PC-9 (cell line): ENCODE results near the gene HINT1. TPM values are rescaled to one million over a fixed set of nuclear protein-coding genes. Genes with fewer than 3 reads are reported as not detected.
A peak's percentile ranks its signal among the peaks of the same experiment; 100 is the strongest.

ENCODE experiments used
- BruUV-seq: library from RNA; stranded (reverse); fragments of 400-500 nt; replicated peaks from 2 replicates; lab custom pipeline; 2021; lab: Mats Ljungman, UMichigan
- CTCF ChIA-PET: fragments of 300-600 bp; sonication (Branson Sonifier 250); formaldehyde crosslinking; loops from one replicate; lab custom pipeline; 2022; ENCODE audit warnings: antibody characterized with exemption; lab: Charles Lee
- POLR2A ChIA-PET: fragments of 300-600 bp; sonication (Branson Sonifier 250); formaldehyde crosslinking; loops from one replicate; lab custom pipeline; 2022; ENCODE audit warnings: antibody characterized with exemption; ENCODE audit not compliant: unreplicated experiment; lab: Charles Lee
- DNase-seq, 2 experiments: peaks; one replicate each; pipeline versions ENCODE4 v3.0.0 to v3.0.0-alpha.2; 2015 to 2022; ENCODE audit warnings: mixed read lengths in 1 of 2
- H2AFZ ChIP-seq: fragments of 200-600 bp; sonication (generic); 2 replicates; pipeline ENCODE4 v1.8.1; 2017; ENCODE audit warnings: antibody characterized with exemption
- H3F3A ChIP-seq: fragments of 200-600 bp; sonication (generic); 2 replicates; pipeline ENCODE4 v1.8.1; 2017; ENCODE audit warnings: antibody characterized with exemption, mild to moderate bottlenecking, low read depth; ENCODE audit not compliant: insufficient read depth
- H3K27ac ChIP-seq: fragments of 200-600 bp; sonication (generic); 2 replicates; pipeline ENCODE4 v1.6.1; 2016; ENCODE audit warnings: mixed run types
- H3K27me3 ChIP-seq: fragments of 200-600 bp; sonication (generic); 2 replicates; pipeline ENCODE4 v1.6.1; 2016; ENCODE audit warnings: low read depth, mixed run types; ENCODE audit not compliant: insufficient read depth
- H3K36me3 ChIP-seq: fragments of 200-600 bp; sonication (generic); 2 replicates; pipeline ENCODE4 v1.6.1; 2016; ENCODE audit warnings: low read depth, mixed run types
- H3K4me1 ChIP-seq: fragments of 200-600 bp; sonication (generic); replicated peaks from 2 replicates; pipeline ENCODE4 v1.6.1; 2016; ENCODE audit warnings: mixed run types; ENCODE audit not compliant: insufficient read depth
- H3K4me2 ChIP-seq: fragments of 200-600 bp; sonication (generic); 2 replicates; pipeline ENCODE4 v1.6.1; 2017; ENCODE audit warnings: mixed run types
- H3K4me3 ChIP-seq: fragments of 200-600 bp; sonication (generic); 2 replicates; pipeline ENCODE4 v1.6.1; 2016; ENCODE audit warnings: mixed run types
- H3K79me2 ChIP-seq: fragments of 200-600 bp; sonication (generic); 2 replicates; pipeline ENCODE4 v1.6.1; 2017; ENCODE audit warnings: low read depth, mixed run types
- H3K9me2 ChIP-seq: fragments of 200-600 bp; sonication (generic); 2 replicates; pipeline ENCODE4 v1.8.1; 2017; ENCODE audit warnings: mild to moderate bottlenecking; ENCODE audit not compliant: insufficient read depth
- H3K9me3 ChIP-seq: fragments of 200-600 bp; sonication (generic); 2 replicates; pipeline ENCODE4 v1.8.1; 2016; ENCODE audit warnings: low read depth; ENCODE audit not compliant: insufficient read depth
- H4K20me1 ChIP-seq: fragments of 200-600 bp; sonication (generic); 2 replicates; pipeline ENCODE4 v1.8.1; 2017; ENCODE audit not compliant: insufficient read depth
- EZH2 ChIP-seq: fragments of 200-600 bp; sonication (generic); IDR thresholded peaks from 2 replicates; pipeline ENCODE4 v1.8.0; 2017; ENCODE audit warnings: antibody characterized with exemption, low read depth
- intact Hi-C: fragments of 100-400 bp; cut with micrococcal nuclease; formaldehyde crosslinking; loops from one replicate; pipeline ENCODE4 v1.10.0; 2022; ENCODE audit not compliant: unreplicated experiment
- total RNA-seq: library from RNA; stranded (reverse); gene quantifications from 2 replicates; pipeline ENCODE4 v1.2.3, GENCODE V29; 2021
- TF ChIP-seq, protein P1 (sequence below): fragments of 200-600 bp; sonication (generic); conservative IDR thresholded peaks from 2 replicates; pipeline ENCODE4 v1.6.1; 2017; ENCODE audit warnings: mixed run types, antibody characterized with exemption, mild to moderate bottlenecking, moderate library complexity

The HINT1 gene
- total RNA-seq, 1 experiment from 2014 or later: 262 TPM

DNA sequence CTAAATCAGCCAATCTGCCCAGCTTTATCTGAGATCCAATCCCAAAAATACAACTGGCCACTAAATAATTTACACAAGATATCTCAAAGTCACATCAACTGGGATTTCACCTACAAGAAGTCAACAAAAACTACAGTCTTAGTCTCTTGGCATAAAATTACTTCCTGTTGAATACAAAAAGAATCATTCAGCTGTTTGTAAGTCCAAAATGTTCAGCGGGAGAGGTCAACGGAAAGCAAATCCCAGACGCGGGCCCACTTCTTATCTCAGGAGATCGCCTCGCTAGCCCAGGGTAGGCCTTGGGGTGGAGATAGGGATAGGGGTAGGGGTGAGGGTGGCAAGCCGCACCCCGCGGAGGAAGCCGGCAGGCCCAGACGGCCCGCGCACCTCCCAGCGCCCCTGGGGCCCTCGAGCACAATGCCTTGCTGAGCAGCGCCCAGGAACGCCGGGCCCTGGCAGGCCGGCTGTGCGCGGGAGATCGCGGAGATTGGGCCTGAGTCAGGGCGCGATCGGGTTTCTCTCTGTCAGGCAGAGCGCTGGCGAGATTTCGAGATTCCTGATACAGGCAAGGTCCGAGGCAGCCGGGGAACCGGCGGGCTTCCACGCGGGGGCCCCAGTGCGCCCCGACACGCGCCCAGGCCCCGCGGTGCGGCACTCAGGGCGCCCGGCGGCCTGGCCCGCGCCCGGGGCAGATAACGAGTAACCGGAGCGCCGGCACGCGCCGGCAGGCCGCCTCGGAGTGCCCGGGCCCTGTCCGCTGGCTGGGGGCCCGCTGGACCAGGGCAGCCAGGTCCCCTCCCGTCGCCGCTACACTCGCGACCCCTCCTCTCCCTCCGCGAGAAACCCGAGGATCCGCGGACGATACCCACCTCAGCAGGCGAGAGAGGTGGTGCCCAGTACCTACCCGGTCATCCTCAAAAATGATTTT lies 601 bp downstream of the HINT1 start:
- Histone ChIP-seq H4K20me1 (no peaks in the 10 kb centered on the region), H3K27me3 (no peaks in the 10 kb centered on the region), H3F3A (peaks cover 13% of the 10 kb centered on the region; the same call in 1 of the 2 replicates), H3K4me2 (peak overlapping the region; percentile 80), H3K9me3 (no peaks in the 10 kb centered on the region), H3K4me3 (peak overlapping the region; percentile 93), H3K36me3 (peaks cover 18% of the 10 kb centered on the region), H3K79me2 (peaks cover 34% of the 10 kb centered on the region), H3K4me1 (peaks cover 17% of the 10 kb centered on the region), H2AFZ (peak overlapping the region; percentile 90), H3K9me2 (no peaks in the 10 kb centered on the region), H3K27ac (peak overlapping the region; percentile 82)
- POLR2A ChIA-PET: interaction anchor here (0.6 kb wide), 1 partner anchor 121 kb away, joined by 4 read pairs; no protein-coding TSS in a partner anchor
- BruUV-seq: no TSS peak
- TF ChIP-seq EZH2: no peak
- TF ChIP-seq, protein P1, sequence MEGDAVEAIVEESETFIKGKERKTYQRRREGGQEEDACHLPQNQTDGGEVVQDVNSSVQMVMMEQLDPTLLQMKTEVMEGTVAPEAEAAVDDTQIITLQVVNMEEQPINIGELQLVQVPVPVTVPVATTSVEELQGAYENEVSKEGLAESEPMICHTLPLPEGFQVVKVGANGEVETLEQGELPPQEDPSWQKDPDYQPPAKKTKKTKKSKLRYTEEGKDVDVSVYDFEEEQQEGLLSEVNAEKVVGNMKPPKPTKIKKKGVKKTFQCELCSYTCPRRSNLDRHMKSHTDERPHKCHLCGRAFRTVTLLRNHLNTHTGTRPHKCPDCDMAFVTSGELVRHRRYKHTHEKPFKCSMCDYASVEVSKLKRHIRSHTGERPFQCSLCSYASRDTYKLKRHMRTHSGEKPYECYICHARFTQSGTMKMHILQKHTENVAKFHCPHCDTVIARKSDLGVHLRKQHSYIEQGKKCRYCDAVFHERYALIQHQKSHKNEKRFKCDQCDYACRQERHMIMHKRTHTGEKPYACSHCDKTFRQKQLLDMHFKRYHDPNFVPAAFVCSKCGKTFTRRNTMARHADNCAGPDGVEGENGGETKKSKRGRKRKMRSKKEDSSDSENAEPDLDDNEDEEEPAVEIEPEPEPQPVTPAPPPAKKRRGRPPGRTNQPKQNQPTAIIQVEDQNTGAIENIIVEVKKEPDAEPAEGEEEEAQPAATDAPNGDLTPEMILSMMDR: peak; percentile 22; the same call in 1 of the 2 replicates
- peak; percentile 73 to 78 for DNase-seq
- CTCF ChIA-PET: interaction anchor here (0.6 kb wide), 1 partner anchor 187 kb away, joined by 3 read pairs; no protein-coding TSS in a partner anchor
- intact Hi-C loops: loop anchor here (2.0 to 10.0 kb wide), 4 partner anchors 100 to 470 kb away; partner anchors contain the start of genes CDC42SE2 and RAPGEF6

DNA sequence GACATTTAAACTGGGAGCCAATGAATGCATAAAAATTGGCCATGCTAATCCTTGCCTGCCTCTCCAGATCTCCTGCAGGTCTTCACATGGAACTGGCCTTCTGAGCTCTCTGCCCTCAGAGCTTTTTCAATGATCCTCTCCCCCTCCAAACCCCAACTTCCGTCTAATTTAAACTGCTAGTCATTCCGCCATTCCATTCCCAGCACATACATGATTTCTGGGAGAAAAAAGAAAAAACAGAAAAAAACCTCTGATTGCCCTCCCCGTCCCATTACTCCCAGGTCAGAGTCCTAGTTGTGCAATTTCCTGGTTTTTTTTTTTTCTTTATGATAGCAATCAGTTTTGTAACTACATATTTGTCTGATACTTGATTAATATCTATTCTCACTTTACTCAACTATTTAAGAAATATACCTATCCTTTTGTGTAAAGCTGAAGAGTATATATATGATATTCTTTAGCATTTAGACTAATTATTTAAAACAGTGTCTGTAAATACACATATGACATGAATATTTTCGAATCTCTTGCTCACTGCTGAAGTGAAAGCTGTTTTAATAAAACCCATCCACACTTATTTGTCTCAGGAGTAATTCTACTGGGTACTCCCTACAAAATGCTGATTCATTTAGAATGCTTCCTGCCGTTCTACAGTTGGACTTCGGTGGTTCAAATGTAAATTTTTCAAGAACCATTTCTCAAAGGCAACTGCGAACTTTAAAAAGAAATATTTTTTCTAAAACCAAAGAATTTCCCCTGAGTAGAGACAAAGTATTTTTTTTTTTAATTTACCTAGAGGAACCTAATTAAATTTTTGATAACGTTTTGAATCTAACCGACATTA lies 1.6 kb downstream of the HINT1 start:
- Histone ChIP-seq H3F3A (peaks cover 18% of the 10 kb centered on the region; the same call in 1 of the 2 replicates), H3K36me3 (peaks cover 18% of the 10 kb centered on the region), H3K9me2 (no peaks in the 10 kb centered on the region), H3K27me3 (no peaks in the 10 kb centered on the region), H3K4me2 (peak overlapping the region; percentile 80), H3K4me3 (peak overlapping the region; percentile 93), H3K4me1 (peaks cover 17% of the 10 kb centered on the region), H3K9me3 (no peaks in the 10 kb centered on the region), H4K20me1 (no peaks in the 10 kb centered on the region), H3K79me2 (peaks cover 34% of the 10 kb centered on the region), H2AFZ (peak overlapping the region; percentile 90; the same call in 1 of the 2 replicates), H3K27ac (peak overlapping the region; percentile 82)
- DNase-seq: no peak
- BruUV-seq: no TSS peak
- ChIA-PET CTCF (interaction anchor here (0.6 to 0.7 kb wide), 3 partner anchors 107 to 221 kb away, joined by 3 to 6 read pairs (median 5); no protein-coding TSS in a partner anchor), POLR2A (no interaction called here)
- intact Hi-C loops: loop anchor here (2.0 to 10.0 kb wide), 4 partner anchors 101 to 471 kb away; partner anchors contain the start of genes CDC42SE2 and RAPGEF6
- TF ChIP-seq, protein P1: no peak
- no peak for TF ChIP-seq EZH2

DNA sequence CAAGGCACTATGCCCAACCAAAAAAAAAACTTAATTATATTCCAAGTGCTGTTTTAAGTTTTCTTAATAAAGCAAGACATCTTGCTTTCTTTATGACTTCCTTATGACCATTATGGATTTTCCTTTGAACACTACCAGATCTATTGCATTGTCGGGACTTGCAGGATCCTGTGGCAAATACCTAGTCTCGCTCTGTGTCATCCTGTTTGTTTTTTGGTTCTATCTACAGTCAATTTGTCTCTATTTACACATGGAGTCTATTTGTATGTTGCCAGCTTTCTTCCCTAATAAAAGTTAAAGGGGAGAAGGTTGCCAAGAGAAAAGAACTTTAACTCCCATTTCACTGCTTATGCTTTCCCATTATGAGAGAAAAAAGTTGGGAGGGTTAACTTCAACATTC lies 4.9 kb downstream of the HINT1 start:
- Histone ChIP-seq H3K4me2 (no peak overlapping the region), H3K9me3 (no peaks in the 10 kb centered on the region), H4K20me1 (no peaks in the 10 kb centered on the region), H2AFZ (no peak overlapping the region), H3K4me1 (peaks cover 11% of the 10 kb centered on the region), H3K27ac (no peak overlapping the region), H3K4me3 (no peak overlapping the region), H3F3A (peaks cover 32% of the 10 kb centered on the region; the same call in 1 of the 2 replicates), H3K36me3 (peaks cover 18% of the 10 kb centered on the region), H3K79me2 (peaks cover 34% of the 10 kb centered on the region), H3K9me2 (no peaks in the 10 kb centered on the region), H3K27me3 (no peaks in the 10 kb centered on the region)
- DNase-seq: no peak
- CTCF ChIA-PET: no interaction called here
- no TSS peak for BruUV-seq
- intact Hi-C loops: loop anchor here (10.0 kb wide), 2 partner anchors 255 to 475 kb away; partner anchors contain the start of gene RAPGEF6
- POLR2A ChIA-PET: no interaction called here
- TF ChIP-seq, protein P1: no peak
